IMR-90 (cell line): ENCODE data around the gene FERMT3.

Source experiments
- POLR2A ChIP-seq: IDR thresholded peaks from 2 replicates; pipeline ENCODE4 v1.6.1; 2012; ENCODE audit warnings: mild to moderate bottlenecking, low read depth, low read length
- SMC3 ChIP-seq: fragments of 150-350 bp; IDR thresholded peaks from 2 replicates; pipeline ENCODE4 v1.6.1; 2016; ENCODE audit warnings: low read depth, mild to moderate bottlenecking, antibody characterized with exemption, low read length, moderate library complexity
- TF ChIP-seq, protein P1 (sequence below): conservative IDR thresholded peaks from 2 replicates; pipeline ENCODE4 v1.5.1; 2012; ENCODE audit warnings: mild to moderate bottlenecking, low read depth, low read length, improper control_type of control experiment

DNA sequence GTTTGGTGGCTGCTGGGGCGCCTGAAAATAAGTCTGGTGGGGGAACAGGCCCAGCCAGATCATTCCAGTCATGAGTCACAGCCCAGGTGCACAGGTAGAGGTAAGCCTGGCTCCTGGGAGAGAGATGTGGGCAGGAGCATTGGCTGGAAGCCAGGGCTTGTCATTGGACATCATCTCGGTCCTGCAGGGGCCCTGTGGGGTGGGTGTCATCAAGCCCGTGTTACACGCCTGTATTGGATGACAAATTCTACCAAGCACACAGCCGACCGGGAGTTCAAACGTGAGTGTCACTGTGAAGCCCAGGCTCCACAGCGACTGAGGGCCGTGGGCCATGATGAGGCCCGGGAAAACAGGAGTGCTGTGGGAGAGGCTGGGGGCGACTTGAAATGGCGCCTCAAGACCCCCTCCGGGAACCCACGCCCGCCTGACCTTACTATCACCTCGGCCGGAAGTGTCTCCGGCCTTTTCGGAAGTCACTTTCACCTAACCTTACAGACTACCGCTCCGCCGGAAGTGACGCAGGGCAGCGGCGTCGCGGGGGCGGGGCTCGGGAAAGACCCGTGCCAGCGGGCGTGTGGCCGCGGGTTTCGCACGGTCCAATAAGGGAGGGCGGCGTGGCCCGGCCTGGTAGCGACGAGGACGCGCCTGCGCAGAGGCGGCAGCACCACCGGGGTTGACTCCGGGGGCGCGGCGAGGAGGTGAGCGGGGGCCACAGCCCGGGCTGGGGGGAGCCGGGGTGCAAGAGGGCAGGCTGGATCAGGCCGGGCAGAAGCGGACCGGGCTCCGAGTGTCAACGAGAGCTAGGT lies 34.1 kb downstream of the FERMT3 start, which contains the start of gene FKBP2:
- TF ChIP-seq POLR2A = peak; percentile 84
- TF ChIP-seq, protein P1, sequence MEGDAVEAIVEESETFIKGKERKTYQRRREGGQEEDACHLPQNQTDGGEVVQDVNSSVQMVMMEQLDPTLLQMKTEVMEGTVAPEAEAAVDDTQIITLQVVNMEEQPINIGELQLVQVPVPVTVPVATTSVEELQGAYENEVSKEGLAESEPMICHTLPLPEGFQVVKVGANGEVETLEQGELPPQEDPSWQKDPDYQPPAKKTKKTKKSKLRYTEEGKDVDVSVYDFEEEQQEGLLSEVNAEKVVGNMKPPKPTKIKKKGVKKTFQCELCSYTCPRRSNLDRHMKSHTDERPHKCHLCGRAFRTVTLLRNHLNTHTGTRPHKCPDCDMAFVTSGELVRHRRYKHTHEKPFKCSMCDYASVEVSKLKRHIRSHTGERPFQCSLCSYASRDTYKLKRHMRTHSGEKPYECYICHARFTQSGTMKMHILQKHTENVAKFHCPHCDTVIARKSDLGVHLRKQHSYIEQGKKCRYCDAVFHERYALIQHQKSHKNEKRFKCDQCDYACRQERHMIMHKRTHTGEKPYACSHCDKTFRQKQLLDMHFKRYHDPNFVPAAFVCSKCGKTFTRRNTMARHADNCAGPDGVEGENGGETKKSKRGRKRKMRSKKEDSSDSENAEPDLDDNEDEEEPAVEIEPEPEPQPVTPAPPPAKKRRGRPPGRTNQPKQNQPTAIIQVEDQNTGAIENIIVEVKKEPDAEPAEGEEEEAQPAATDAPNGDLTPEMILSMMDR = no peak
- TF ChIP-seq SMC3 = no peak
